Measurements from ENCODE around the gene SLC5A11. TPM values are rescaled to one million over a fixed set of nuclear protein-coding genes. Genes with fewer than 3 reads are reported as not detected.
A peak's percentile ranks its signal among the peaks of the same experiment; 100 is the strongest.

SLC5A11 gene
- total RNA-seq, 1 experiment from 2014 or later = 0.22 TPM

- WGBS (ENCODE audit: extremely low coverage, insufficient read length, low lambda C conversion rate) = no CpG with 5 or more reads among the region's 7 CpGs
- no peak overlapping the region for H3K56ac ChIP-seq (ENCODE audit: insufficient read length, low read depth, low read length)
- no peak overlapping the region for H3K18ac ChIP-seq (ENCODE audit: insufficient read length, low read depth, low read length)
- H3K9me3 ChIP-seq (ENCODE audit: control insufficient read depth, low read depth, low read length) = no peaks in the 10 kb centered on the region
- no peak overlapping the region for H2AK5ac ChIP-seq (ENCODE audit: insufficient read length, low read length)
- no peak overlapping the region for H3K4ac ChIP-seq (ENCODE audit: low read depth, low read length)
- H3K36me3 Mint-ChIP-seq (ENCODE audit: insufficient read depth in 1 of 3, low read depth in 3 of 3) = no peaks in the 10 kb centered on the region
- no peaks in the 10 kb centered on the region for H3K79me1 ChIP-seq (ENCODE audit: insufficient read depth, low read depth, low read length, poor library complexity, severe bottlenecking)
- no peak overlapping the region for H3K9ac ChIP-seq (ENCODE audit: extremely low read depth, insufficient read length, low read length)
- H3K27me3 ChIP-seq (ENCODE audit: insufficient read depth, low read length) = no peaks in the 10 kb centered on the region
- H4K20me1 ChIP-seq (ENCODE audit: control insufficient read depth, insufficient read depth, insufficient read length) = no peaks in the 10 kb centered on the region
- H2BK12ac ChIP-seq (ENCODE audit: insufficient read length, low read depth, low read length) = no peak overlapping the region
- H3T11ph ChIP-seq (ENCODE audit: low read length) = no peak overlapping the region
- H3K23ac ChIP-seq (ENCODE audit: insufficient read length, low read depth, low read length) = no peak overlapping the region
- H2AFZ ChIP-seq (ENCODE audit: low read length) = no peak overlapping the region
- H2BK120ac ChIP-seq (ENCODE audit: low read depth, low read length, poor library complexity, severe bottlenecking) = no peak overlapping the region
- DNase-seq = peak; percentile 62
- H4K91ac ChIP-seq (ENCODE audit: insufficient read length, low read depth, low read length) = no peak overlapping the region
- no peaks in the 10 kb centered on the region for H3K79me2 ChIP-seq (ENCODE audit: insufficient read depth, low read length)
- H3K27ac Mint-ChIP-seq = peak overlapping the region in 1 of 3 experiments; percentile 34; a peak in 2 of 7 replicates
- H3K9me3 Mint-ChIP-seq = no peaks in the 10 kb centered on the region
- H2BK5ac ChIP-seq (ENCODE audit: insufficient read length, low read length) = no peak overlapping the region
- H2BK20ac ChIP-seq (ENCODE audit: low read depth, low read length, poor library complexity, severe bottlenecking) = no peak overlapping the region
- H3K23me2 ChIP-seq (ENCODE audit: insufficient read length, low read depth, low read length, poor library complexity, severe bottlenecking) = no peaks in the 10 kb centered on the region
- no peak overlapping the region for H2BK15ac ChIP-seq (ENCODE audit: low read depth, low read length)
- TF ChIP-seq CTCF (conservative IDR thresholded peaks at IDR 0.05) = peak; percentile 72
- H3K4me1 Mint-ChIP-seq = peaks cover 0 to 3% of the 10 kb centered on the region in 2 experiments; a peak in 1 of 4 replicates
- no peaks in the 10 kb centered on the region for H3K27me3 Mint-ChIP-seq (ENCODE audit: low read depth)
- no peak overlapping the region for H4K5ac ChIP-seq (ENCODE audit: insufficient read length, low read depth, low read length)
- no peak overlapping the region for H4K8ac ChIP-seq (replicated peaks; ENCODE audit: insufficient read length, low read depth, low read length)
- no peak overlapping the region for H3K4me3 Mint-ChIP-seq
- H3K27ac ChIP-seq (ENCODE audit: insufficient read length, low read depth, low read length) = no peak overlapping the region
- no peak overlapping the region for H3K14ac ChIP-seq (ENCODE audit: insufficient read depth, low read length)
- no peaks in the 10 kb centered on the region for H3K4me1 ChIP-seq (ENCODE audit: insufficient read depth, low read length)
- no peak overlapping the region for H3K4me2 ChIP-seq (ENCODE audit: insufficient read depth, insufficient read length, low read length)
These were observed 11.1 kb upstream of the SLC5A11 start for GRCh38 chr16:24834459-24835335.

Data from H9 (cell line).